Measurements from ENCODE around the gene NDUFAF7.

GRCh38 chr2:37295469-37296073 is 64.1 kb downstream of the NDUFAF7 start:
- TF ChIP-seq CTCF (optimal IDR thresholded peaks at IDR 0.05 in 1 of 3, IDR thresholded peaks at IDR 0.05 in 1 of 3, conservative IDR thresholded peaks at IDR 0.05 in 1 of 3; ENCODE audit: extremely low read depth in 1 of 3, insufficient read depth in 2 of 3, low read length in 3 of 3) (no peak), EZH2 (IDR thresholded peaks at IDR 0.05; ENCODE audit: low read length) (no peak)
